Mucosa of gallbladder (tissue), 1 donor: ENCODE data around the gene DPP7. TPM values are rescaled to one million over a fixed set of nuclear protein-coding genes. Genes with fewer than 3 reads are reported as not detected.

ENCODE experiments used
- DNase-seq: peaks from one replicate; pipeline ENCODE4 v3.0.0-alpha.2; 2020; ENCODE audit warnings: low spot score
- total RNA-seq: library from RNA; stranded (reverse); gene quantifications from one replicate; pipeline ENCODE4 v1.2.1, GENCODE V29; 2021
- donor health status: DM: no; HTN: no; CAD: no.

DPP7 gene
- total RNA-seq: 199 TPM

DNA sequence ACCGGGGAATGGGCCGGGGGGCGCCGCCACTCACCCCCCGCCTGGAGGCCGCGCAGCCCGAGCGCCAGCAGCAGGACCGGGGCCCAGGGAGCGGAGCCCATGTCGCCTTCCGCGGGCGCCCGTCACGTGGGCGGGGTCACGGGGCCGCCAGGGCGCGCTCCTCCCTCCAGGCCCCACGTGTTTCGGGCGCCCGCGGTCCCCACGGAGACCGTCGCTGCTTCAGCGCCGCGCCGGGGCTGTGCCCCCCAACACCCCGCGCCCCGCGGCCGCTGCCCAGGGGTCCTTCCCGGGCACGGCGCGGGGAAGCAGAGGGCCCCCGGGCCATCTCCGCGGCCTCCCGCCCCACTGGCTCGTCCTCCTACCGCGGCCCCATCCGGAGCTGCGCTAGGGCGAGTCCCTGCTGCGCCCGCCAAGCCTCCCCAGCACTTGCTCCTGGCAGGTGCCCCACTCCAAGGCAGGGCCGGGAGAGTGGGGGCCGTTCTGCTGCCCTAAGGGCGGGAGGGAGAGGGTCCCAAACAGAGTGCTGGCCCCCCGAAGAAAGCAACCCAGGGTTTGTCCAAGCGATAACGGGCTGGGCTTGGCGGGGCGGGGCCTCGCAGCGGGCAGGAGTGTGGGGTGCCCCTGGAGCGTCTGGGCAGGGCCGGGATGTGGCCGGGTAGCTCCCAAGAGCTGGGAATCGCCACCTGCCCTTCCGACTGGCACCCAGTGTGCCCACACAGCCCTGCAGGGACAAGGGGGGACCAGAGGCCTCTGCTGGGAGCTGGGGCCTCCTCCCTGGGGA is at the start of gene DPP7:
Gene DPP7 (minus strand): TSS at position 121 of the 781 bp plus-strand sequence. CDS start 20 bp downstream, at position 101.
- peak; percentile 67 for DNase-seq

DNA sequence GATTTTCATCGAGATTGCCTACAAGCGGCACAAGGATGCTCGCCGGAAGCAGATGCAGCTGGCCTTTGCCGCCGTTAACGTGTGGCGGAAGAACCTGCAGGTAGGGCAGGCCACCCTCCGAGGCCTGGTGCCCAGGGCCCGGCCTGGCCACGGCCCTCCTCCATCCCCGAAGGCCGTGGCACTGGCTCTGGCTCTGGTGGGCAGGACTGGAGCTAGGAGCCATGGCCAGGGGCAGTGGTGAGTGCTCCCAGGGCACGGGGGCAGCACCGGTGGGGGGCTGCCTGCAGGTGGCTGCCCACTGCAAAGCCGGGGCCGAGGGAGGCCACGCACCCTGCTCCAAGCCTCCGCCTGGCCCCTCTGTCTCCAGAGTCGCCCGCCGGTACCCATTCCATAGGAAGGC is 49.3 kb upstream of the DPP7 start:
- no peak for DNase-seq

DNA sequence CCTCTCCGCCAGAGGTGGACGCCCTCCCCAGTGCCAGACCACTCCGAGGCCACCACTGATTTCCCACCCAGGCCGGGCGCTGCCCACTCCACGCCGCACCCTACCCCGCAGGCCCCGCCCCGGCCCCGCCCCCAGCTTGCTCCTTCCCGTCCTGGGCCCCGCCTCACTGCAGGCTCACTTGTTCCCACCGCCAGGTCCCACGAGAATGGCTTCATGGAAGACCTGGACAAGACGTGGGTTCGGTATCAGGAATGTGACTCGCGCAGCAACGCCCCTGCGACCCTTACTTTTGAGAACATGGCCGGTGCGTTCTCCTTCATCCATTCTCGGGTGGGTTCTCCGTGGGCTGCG is 48.8 kb upstream of the DPP7 start:
- DNase-seq: no peak

DNA sequence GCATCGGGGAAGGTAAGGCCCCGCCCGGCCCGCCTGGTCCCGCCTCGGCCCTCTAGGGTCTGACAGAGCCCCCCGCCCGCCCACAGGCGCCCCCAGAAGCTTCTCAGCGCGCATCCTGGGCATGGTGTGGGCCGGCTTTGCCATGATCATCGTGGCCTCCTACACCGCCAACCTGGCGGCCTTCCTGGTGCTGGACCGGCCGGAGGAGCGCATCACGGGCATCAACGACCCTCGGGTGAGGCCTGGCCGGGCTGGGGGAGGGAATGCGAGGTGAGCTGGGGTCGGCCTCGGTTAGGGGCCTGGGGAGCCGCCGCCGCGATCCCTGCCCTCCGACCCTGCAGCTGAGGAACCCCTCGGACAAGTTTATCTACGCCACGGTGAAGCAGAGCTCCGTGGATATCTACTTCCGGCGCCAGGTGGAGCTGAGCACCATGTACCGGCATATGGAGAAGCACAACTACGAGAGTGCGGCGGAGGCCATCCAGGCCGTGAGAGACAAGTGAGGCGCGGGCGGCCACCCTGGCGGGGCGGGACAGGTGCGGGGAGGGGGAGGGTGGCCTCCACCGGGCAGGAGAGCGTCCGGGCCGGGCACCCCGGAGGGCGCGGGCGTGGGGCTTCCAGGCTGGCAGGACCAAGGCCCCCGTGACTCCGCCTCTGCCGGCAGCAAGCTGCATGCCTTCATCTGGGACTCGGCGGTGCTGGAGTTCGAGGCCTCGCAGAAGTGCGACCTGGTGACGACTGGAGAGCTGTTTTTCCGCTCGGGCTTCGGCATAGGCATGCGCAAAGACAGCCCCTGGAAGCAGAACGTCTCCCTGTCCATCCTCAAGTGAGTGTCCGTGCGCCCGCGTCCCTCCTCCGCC is 48.2 kb upstream of the DPP7 start:
- DNase-seq: no peak

DNA sequence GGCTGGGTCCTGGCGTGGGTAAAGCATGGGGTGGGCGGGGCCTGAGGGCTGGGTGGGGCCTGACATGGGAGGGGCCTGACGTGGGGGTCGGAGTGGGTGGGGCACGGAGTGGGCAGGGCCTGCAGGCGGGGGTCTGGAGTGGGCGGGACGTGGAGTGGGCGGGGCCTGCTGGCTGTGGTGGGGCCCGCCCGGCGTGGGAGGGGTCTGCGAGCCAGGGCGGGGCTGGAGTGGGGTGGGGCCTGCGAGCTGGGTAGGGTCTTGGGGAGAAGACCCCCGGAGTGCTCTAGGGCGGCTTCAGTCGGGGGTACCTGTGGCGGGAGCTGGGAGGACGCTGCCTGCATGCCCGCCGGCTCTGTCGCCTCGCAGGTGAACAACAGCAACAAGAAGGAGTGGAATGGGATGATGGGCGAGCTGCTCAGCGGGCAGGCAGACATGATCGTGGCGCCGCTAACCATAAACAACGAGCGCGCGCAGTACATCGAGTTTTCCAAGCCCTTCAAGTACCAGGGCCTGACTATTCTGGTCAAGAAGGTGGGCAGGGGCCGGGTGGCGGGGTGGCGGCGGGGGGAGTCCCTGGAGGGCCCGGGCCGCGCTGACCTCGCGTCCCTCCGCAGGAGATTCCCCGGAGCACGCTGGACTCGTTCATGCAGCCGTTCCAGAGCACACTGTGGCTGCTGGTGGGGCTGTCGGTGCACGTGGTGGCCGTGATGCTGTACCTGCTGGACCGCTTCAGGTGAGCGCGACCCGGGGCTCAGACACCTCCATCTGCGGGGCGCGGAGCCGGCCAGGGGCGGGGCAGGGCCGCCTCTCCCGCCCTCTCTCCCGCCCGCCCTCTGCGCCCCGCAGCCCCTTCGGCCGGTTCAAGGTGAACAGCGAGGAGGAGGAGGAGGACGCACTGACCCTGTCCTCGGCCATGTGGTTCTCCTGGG is 47.3 kb upstream of the DPP7 start:
- no peak for DNase-seq

DNA sequence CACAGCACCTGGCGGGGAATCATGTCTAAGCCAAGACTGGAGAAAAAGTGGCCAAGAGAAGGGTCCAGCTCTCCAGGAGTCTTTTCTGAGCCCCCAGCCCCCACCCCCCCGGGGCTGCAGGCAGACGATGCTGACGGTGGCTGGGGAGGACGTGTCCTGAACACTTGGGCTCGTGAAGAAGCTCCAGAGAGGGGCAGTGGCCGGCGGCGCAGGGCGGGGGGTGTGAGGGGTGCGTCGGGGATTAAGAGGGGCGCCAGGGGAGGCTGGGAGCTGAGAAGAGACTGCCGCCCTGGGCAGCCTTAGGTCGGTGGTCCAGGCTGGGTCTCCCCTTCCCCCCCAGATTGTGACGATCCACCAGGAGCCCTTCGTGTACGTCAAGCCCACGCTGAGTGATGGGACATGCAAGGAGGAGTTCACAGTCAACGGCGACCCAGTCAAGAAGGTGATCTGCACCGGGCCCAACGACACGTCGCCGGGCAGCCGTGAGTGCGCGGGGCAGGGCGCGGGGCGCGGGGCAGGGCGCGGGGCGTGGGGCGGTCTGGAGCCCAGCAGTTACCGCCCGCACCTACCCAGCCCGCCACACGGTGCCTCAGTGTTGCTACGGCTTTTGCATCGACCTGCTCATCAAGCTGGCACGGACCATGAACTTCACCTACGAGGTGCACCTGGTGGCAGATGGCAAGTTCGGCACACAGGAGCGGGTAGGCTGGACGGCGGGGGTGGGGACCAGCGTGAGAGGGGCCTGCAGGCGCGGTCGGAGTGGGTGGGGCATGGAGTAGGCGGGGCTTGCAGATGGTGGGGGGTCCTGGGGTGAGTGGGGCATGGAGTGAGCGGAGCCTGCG is 46.4 kb upstream of the DPP7 start:
- DNase-seq: no peak

DNA sequence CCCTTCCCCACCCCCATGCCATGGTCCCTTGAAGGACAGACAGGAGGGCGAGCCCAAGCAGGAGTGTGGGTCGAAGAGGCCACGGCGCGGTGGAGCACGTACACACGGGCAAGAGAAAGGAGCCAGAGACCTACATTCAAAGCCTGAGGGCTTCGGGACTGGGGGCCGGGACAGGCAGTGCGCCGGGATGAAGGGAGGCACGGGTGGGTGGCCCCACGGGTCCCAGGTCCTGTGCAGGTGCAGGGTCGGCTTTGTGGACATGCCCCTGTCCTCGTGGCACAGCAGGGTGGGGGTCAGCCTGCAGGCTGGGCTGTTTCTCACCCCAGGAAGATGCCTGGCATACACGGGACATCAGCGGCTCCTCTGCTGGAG is 45.5 kb upstream of the DPP7 start:
- DNase-seq: no peak

DNA sequence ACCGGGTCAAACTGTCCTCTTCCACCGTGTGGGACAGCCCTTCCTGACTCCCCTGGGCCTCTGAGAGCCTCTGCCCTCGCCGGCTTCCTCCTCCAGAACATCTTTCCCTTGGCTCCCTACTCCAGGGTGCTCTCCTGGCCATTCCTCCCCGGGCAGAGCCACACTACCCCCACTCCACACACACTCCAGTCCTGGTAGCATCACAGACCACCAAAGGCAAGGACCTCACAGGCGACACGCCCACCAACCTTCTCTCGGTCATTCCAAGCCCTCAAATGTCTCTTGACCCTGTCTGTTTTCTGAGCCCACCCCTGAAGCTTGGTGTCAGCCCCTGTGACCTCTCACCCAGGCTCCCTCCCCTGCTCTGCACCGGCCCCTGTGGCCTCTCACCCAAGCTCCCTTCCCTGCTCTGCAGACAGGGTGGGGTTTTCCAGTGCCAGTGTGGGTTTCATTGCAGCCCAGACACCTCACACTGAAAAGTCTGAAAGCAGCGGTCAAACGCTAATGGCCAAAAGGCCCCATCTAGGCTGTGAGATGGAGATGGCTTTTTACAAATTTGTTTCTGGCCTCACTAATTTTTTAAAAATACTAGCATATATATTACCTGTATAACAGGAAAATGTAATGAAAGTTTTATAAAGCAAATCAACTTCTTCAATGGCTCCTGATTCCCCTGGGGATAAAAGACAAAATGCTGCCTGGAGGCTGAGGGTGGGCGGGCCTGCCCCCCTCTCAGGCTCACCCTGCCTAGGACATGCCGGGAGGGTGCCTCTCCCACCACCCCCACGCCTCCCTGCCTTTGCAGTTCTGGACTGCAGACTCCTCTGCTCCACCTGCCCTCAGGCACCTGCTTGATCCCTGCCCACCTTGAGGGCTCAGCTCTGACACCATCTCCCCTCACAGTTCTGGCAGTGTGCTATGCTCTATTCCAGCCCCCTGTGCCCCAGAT is 44.8 kb upstream of the DPP7 start:
- no peak for DNase-seq

DNA sequence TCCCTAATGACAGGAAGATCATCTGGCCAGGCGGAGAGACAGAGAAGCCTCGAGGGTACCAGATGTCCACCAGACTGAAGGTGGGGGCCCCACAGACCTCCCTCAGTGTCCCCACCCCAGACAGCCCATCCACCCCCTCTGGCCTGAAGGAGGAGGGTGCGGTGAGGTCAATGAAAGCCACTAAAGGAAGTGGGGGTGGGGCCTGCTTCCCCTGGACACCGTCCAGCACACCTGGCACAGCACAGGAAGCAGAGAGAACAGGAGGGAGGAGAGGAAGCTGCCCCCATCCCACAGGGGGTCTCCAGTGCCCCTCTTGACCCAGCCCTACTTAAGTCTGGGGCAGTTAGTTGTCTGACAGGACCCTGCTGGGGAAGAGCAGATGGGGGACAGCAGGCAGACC is 44.1 kb upstream of the DPP7 start:
- no peak for DNase-seq

DNA sequence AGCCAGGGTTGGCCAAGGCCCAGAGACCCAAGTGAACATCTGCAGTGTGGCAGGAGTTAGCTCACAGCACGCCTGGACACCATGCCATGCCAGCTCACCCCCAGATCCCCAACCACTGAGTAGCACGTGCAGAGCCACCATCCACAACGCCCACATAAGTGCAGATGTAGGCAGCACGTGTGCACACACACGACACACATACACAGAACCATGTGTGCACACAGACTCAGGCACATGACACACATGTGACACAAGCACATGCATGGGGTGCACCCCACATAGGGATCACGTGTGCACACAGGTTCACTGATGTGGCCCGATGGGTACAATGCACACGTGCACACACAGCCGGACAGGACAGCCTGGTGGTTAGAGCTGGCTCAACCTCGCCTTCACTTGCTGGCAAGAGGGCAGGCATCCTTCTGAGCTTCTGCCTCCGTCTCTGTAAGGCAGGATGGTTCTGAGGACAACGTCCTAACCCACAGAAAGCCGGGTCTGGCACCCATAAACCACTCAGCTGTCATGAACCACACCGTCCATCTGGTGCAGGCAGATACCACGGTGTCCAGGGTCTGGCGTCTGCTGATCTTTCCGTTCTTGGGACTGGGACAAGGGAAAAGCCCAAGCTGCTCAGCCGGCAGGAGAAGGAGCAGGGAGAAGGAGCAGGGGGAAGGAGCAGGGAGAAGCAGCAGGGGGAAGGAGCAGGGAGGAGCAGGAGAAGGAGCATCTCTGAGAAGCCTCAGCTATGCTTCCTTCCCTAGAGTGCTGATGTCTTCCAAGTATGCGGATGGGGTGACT is 43.3 kb upstream of the DPP7 start:
- DNase-seq: no peak

DNA sequence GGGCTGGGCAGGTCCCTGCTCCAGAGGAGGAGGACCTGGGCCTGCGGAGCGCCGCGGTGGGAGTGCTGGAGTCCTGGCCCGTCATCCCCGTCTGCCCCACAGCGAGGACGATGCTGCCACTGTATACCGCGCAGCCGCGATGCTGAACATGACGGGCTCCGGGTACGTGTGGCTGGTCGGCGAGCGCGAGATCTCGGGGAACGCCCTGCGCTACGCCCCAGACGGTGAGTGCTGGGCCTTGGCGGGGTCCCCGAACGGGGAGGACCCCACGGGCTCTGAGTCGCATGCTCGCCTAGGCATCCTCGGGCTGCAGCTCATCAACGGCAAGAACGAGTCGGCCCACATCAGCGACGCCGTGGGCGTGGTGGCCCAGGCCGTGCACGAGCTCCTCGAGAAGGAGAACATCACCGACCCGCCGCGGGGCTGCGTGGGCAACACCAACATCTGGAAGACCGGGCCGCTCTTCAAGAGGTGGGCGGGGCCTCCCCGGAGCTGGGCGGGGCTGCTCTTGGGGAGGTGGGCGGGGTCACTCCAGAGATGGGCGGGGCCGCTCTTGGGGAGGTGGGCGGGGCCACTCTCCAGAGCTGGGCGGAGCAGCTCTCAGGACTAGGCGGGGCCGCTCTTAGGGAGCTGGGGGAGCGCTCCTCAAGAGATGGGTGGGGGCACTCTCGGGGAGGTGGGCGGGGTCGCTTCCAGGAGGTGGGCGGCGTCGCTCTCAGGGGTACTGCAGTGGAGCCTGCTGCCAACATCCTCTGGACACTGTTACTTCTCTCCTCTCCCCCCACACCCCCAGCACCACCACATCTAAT is 42.2 kb upstream of the DPP7 start:
- no peak for DNase-seq

DNA sequence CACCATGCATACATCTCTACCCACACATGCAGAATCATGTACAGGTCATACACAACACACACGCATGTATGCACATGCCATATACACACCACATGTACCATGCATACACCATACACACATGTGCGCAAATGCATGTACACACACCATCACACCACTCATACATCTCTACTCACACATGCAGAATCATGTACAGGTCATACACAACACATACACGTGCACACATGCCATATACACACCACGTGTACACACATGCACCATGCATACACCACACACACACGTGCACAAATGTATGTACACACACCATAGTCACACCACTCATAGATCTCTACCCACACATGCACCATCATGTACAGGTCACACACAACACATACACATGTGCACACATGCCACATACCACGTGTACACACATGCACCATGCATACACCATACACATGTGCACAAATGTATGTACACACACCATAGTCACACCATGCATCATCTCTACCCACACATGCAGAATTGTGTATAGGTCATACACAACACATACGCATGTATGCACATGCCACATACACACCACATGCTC is 38.4 kb upstream of the DPP7 start:
- no peak for DNase-seq

DNA sequence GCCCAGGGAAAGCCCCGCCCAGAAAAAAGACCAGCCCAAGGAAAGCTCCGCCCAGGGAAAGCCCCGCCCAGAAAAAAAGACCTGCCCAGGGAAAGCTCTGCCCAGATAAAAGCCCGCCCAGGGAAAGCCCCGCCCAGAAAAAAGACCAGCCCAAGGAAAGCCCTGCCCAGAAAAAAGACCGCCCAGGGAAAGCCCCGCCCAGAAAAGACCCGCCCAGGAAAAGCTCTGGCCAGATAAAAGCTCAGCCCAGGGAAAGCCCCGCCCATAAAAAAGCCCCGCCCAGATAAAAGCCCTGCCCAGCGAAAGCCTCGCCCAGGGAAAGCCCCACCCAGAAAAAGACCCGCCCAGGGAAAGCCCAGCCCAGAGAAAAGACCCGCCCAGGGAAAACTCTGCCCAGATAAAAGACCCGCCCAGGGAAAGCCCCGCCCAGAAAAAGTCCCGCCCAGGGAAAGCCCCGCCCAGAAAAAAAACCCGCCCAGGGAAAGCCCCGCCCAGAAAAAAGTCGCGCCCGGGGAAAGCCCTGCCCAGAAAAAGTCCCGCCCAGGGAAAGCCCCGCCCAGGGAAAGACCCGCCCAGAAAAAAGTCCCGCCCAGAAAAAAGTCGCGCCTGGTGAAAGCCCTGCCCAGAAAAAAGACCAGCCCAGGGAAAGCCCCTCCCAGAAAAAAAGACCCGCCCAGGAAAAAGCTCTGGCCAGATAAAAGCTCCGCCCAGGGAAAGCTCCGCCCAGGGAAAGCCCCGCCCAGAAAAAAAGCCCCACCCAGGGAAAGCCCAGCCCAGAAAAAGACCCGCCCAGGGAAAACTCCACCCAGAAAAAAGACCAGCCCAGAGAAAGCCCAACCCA is 36.3 kb upstream of the DPP7 start:
- DNase-seq: peak; percentile 14

DNA sequence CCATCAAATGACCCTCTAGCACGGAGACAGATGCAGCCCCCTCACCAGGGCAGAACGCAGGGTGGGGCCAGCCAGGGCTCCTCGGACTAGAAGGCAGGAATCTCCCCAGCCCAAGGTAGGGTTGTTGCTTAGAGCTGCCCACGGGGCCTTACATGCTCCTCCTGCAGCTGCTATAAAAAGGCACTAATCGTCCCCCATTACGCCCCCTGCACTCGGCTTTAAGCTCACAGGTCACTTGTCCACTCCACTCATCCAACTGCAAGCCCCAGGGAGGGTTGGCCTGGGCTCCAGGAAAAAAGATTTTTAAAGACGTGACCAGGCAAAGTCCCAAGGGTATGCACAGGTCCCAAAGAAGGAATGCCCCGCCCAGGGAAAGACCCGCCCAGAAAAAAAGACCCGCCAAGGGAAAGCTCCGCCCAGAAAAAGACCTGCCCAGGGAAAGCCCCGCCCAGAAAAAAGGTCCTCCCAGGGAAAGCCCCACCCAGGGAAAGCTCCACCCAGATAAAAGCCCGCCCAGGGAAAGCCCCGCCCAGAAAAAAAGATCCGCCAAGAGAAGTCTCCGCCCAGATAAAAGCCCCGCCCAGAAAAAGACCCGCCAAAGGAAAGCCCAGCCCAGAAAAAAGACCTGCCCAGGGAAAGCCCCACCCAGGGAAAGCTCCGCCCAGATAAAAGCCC is 35.5 kb upstream of the DPP7 start:
- no peak for DNase-seq

DNA sequence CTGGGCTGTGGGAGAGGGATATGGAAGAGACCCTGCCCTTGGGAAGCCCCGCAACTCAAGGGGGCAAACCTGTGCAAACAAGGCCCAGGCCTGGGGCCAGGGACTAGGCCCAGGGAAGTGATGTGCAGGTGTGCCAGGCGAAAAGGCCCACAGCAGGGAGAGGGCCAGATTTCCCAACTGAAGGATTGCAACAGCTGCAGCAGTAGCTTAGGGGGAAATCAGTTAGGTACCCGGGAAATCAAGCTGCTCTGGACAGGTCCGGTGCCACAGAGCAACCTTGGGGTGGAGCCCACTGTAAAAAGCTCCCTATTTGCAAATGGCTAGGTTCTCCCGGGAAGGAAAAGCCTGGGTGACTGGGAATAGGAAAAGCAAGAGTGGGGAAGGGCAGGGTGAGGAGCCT is 34.8 kb upstream of the DPP7 start:
- no peak for DNase-seq

DNA sequence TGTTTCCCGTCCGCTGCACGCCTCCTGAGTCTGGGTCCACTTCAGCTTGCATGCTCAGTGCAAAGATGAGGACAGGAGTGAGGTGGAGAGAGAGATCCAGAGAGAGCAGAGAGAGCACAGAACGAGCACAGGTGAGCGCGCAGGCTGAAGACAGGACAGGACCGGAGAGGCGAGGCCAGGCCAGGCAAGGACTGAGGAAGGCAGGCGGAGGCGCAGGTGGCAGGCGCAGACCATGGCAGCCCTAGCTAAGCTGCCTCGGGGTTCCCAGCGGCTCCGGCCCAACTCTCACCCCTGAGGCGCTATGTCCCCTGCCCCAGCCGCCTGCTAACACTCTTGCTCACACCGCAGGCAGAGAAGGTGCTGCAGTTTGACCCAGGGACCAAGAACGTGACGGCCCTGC is 34.1 kb upstream of the DPP7 start:
- DNase-seq: no peak

DNA sequence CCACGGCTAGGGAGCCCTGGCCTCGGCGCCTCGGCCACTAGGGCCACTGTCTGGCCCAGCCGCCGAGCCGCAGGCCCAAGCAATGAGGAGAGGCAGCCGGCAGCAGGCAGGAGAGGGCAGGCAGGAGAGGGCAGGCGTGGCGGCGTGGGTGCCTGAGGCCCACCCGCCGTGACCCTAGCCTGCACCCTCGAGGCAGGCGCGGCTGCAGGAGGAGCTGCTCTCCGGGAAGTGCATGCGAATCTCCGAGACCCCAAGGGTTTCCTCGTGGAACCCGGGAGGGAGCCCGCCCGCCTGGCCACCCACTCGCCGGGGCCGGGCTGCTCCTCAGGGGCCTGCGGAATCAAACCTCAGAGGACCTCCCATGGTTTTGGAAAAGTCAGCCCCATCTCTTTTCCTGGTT is 33.7 kb upstream of the DPP7 start:
- no peak for DNase-seq
